ENCODE measurements around the gene QRICH1.

The QRICH1 gene

GRCh38 chr3:49093853-49094767 is at the start of gene QRICH1:
Gene QRICH1, minus strand, starts transcription at chr3:49094071. Its CDS starts 17,054 bp downstream, at chr3:49077017.
- peak; percentile 33 for TF ChIP-seq CTCF (IDR thresholded peaks at IDR 0.05; ENCODE audit: control insufficient read depth, extremely low read depth, insufficient read depth)
- peak within 1 kb of the TSS; percentile 85 for H3K4me3 ChIP-seq (ENCODE audit: low read depth, low read length)
- peak; percentile 94 for DNase-seq (ENCODE audit: low read depth)

- TF ChIP-seq CTCF (IDR thresholded peaks at IDR 0.05; ENCODE audit: control insufficient read depth, extremely low read depth, insufficient read depth) = no peak
Measured at GRCh38 chr3:49140080-49140479, 46.2 kb upstream of the QRICH1 start.

GRCh38 chr3:49135499-49135898 is 41.6 kb upstream of the QRICH1 start:
- DNase-seq (ENCODE audit: low read depth) = no peak
- H3K4me3 ChIP-seq (ENCODE audit: low read depth, low read length) = no peak overlapping the region
- no peak for TF ChIP-seq CTCF (IDR thresholded peaks at IDR 0.05; ENCODE audit: control insufficient read depth, extremely low read depth, insufficient read depth)

More at GRCh38 chr3:49140080-49140479, 46.2 kb upstream of the QRICH1 start:
- no peak overlapping the region for H3K4me3 ChIP-seq (ENCODE audit: low read depth, low read length)
- no peak for DNase-seq (ENCODE audit: low read depth)

GRCh38 chr3:49134471-49135265 is 40.8 kb upstream of the QRICH1 start:
- TF ChIP-seq CTCF (IDR thresholded peaks at IDR 0.05; ENCODE audit: control insufficient read depth, extremely low read depth, insufficient read depth) = peak; percentile 41
- H3K4me3 ChIP-seq (ENCODE audit: low read depth, low read length) = no peak overlapping the region
- DNase-seq (ENCODE audit: low read depth) = peak; percentile 62

- TF ChIP-seq CTCF (IDR thresholded peaks at IDR 0.05; ENCODE audit: control insufficient read depth, extremely low read depth, insufficient read depth) = peak; percentile 13; the same call in 1 of the 2 replicates
- peak overlapping the region; percentile 84 for H3K4me3 ChIP-seq (ENCODE audit: low read depth, low read length)
- peak; percentile 63 for DNase-seq (ENCODE audit: low read depth)
Measured at GRCh38 chr3:49133226-49133951, 39.5 kb upstream of the QRICH1 start.

GRCh38 chr3:49132437-49133225 is 38.8 kb upstream of the QRICH1 start, which contains the start of gene LAMB2:
Gene LAMB2, minus strand, starts transcription at chr3:49133050. Its CDS starts 183 bp downstream, at chr3:49132867.
- peak; percentile 29 for TF ChIP-seq CTCF (IDR thresholded peaks at IDR 0.05; ENCODE audit: control insufficient read depth, extremely low read depth, insufficient read depth)
- DNase-seq (ENCODE audit: low read depth) = no peak
- peak within 1 kb of the TSS; percentile 84 for H3K4me3 ChIP-seq (ENCODE audit: low read depth, low read length)

Measured in LNCaP clone FGC (cell line).